ENCODE data around the gene WDR86. TPM values are rescaled to one million over a fixed set of nuclear protein-coding genes. Genes with fewer than 3 reads are reported as not detected.

WDR86 gene
- total RNA-seq, 1 experiment from 2014 or later: 0.39 TPM

DNA sequence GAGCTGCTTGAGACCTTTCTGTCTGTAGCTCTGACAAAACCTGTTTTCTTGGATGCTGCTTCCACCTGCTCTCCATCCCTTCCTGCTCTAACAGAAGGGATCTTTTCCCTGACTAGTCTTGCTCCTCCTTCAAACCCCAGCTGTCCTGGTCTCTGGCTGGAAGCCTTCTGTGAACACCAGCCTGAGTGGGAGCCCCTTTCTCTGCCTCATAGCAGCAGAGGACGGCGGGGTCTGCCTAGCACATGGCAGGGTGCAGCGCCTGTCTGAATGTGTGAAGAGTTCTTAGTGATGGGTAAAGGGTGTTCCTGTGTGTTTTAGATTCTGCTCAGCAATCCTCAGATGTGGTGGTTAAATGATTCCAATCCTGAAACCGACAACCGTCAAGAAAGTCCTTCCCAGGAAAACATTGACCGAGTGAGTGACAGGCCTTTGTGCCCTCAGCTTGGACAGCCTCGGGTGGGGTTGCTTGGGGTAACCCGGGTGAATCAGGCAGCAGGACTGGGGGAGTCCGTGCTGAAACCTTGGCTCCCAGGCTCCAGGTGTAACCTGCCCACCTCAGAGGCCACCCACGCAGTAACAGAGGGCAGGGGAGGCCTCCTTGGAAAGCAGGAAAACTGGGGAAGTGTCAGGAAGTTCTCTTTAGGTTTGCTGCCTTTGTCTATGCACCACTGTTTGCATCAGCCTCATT lies 34.2 kb downstream of the WDR86 start:
- peaks cover 19% of the 10 kb centered on the region for H3K36me3 ChIP-seq
- no peaks in the 10 kb centered on the region for H3K9me3 ChIP-seq (replicated peaks)
- H3K27ac ChIP-seq: no peak overlapping the region
- H3K27me3 ChIP-seq (replicated peaks): no peaks in the 10 kb centered on the region
- DNase-seq (ENCODE audit: low read depth in 1 of 2, low spot score in 2 of 2): no peak
- no peaks in the 10 kb centered on the region for H3K4me1 ChIP-seq (replicated peaks)
- no peak overlapping the region for H3K4me3 ChIP-seq

DNA sequence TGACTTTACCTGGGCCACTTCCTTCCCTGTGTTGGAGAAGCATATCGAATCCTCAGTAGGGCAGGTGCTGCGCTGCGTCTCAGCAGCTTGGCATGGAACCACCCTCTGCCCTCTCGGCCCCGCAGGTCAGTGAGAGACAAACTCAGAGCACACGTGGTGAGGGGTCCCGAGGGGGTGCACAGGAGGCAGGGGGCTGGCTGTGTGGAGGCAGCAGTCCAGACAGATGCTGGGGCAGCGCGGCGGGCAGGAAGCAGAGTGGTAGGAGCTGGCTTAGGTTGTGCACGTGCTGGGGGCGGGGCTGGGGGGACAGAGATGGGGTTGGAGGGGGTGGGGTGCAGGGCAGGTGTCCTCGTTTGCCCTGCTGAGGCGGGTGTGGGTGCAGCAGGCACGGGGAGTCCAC lies 35.1 kb downstream of the WDR86 start:
- Histone ChIP-seq H3K27ac (no peak overlapping the region), H3K9me3 (replicated peaks) (no peaks in the 10 kb centered on the region), H3K4me3 (no peak overlapping the region), H3K27me3 (replicated peaks) (no peaks in the 10 kb centered on the region), H3K4me1 (replicated peaks) (no peaks in the 10 kb centered on the region), H3K36me3 (peaks cover 19% of the 10 kb centered on the region)
- DNase-seq (ENCODE audit: low read depth in 1 of 2, low spot score in 2 of 2): no peak

- Histone ChIP-seq H3K27ac (no peak overlapping the region), H3K27me3 (replicated peaks) (no peaks in the 10 kb centered on the region), H3K36me3 (peaks cover 22% of the 10 kb centered on the region), H3K4me3 (no peak overlapping the region), H3K4me1 (replicated peaks) (no peaks in the 10 kb centered on the region), H3K9me3 (replicated peaks) (no peaks in the 10 kb centered on the region)
- DNase-seq (ENCODE audit: low read depth in 1 of 2, low spot score in 2 of 2): no peak
Measured at GRCh38 chr7:151374139-151374538, 35.7 kb downstream of the WDR86 start.

DNA sequence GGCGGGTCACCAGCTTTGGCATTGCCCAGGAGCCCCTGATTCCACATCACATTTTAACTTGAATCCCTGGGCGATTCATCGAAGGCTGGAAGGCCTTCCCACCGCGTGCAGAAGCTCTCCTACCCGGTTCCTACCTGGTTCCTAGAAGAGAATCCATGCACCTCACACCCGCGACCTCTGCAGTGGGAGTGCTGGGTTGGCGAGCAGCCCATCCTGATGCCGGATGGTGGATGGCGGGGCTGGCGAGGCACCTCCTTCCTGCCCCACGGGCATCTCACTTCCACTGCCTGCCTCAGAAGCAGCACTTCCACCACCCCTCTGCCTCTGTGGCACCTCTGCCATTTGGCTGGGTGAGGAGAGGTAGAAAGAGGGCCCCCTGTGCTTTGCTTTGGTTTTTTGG lies 36.2 kb downstream of the WDR86 start:
- H3K4me1 ChIP-seq (replicated peaks): no peaks in the 10 kb centered on the region
- no peak overlapping the region for H3K27ac ChIP-seq
- DNase-seq (ENCODE audit: low read depth in 1 of 2, low spot score in 2 of 2): no peak
- peaks cover 27% of the 10 kb centered on the region for H3K36me3 ChIP-seq
- no peak overlapping the region for H3K4me3 ChIP-seq
- no peaks in the 10 kb centered on the region for H3K27me3 ChIP-seq (replicated peaks)
- H3K9me3 ChIP-seq (replicated peaks): no peaks in the 10 kb centered on the region

DNA sequence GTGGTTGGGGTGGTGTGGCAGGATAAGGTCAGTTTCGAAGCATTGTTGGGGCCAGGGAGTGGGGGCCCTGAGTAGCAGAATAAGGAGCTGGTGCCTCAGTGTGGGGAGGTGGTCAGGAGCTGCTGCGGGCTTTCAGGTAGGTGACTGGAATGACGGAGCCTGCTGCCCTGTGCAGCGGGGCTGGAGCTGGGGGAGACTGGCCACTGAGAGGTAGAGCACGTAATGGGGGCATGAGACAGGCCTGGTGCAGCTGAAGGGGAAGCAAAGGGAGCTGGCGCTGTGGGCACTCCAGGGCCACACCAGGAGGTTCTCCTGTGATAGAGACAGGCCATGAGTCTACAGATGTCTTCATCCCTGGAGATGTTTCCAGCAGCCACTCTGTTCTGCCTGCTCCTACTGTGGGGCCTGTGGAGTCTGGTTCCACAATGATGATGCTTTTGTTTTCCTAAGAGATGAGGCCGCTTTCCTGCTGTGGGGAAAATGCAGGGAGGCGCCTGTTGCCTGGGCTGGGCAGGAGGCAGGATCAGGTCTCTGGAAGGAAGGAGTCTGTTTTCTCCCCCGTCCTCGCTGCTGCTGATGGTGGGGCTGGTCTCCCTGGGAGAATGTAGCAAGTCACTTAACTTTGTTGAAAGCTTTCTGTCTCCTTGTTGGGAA lies 37.1 kb downstream of the WDR86 start:
- H3K9me3 ChIP-seq (replicated peaks): no peaks in the 10 kb centered on the region
- H3K4me1 ChIP-seq (replicated peaks): 0 out of 2 replicates have a peak, but pooled peaks cover 3% of the 10 kb centered on the region
- H3K36me3 ChIP-seq: peaks cover 27% of the 10 kb centered on the region
- no peaks in the 10 kb centered on the region for H3K27me3 ChIP-seq (replicated peaks)
- no peak overlapping the region for H3K27ac ChIP-seq
- no peak overlapping the region for H3K4me3 ChIP-seq
- no peak for DNase-seq (ENCODE audit: low read depth in 1 of 2, low spot score in 2 of 2)

DNA sequence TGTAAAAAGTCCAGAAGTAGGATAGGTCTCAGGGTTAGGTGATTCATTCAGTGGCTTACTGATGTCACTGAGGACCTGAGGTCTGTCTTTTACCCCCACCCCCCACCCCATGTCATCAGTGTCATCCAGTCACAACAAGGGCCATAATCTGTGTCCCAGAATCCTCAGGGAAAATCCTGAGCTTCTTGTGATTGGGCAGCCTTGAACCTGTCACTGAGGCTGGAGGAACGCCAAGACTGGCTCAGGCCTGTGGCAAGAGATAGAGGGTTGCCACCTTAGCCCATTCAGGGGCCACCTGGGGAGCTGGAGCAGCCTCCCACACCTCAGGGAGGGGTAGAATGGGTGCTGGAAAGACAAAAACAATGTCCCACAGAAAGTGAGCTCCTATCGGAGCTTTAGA lies 38.6 kb downstream of the WDR86 start:
- no peak for DNase-seq (ENCODE audit: low read depth in 1 of 2, low spot score in 2 of 2)
- Histone ChIP-seq H3K27ac (no peak overlapping the region), H3K36me3 (peaks cover 24% of the 10 kb centered on the region), H3K27me3 (replicated peaks) (no peaks in the 10 kb centered on the region), H3K9me3 (replicated peaks) (no peaks in the 10 kb centered on the region), H3K4me3 (no peak overlapping the region), H3K4me1 (replicated peaks) (peaks cover 15% of the 10 kb centered on the region)

DNA sequence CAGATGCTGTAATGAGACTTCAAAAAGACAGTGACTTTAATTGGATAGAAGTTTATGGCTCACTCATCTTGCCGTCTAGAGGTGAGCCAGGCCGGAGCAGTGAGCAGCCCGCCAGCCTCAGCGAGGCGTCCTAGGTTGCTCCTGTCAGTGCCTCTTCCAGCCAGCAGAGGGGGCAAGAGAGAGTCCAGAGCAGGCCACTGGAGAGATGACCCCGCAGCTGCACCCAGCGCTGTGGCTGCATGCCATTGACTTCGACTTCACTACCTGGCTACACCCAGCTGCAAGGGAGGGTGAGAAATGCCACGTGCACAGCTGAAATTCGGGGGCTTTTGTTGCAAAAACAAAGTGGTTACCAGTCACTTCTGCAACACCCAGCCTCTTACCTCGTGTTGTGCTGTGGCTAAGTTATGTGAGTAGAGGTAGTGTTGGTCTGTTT lies 41.7 kb downstream of the WDR86 start:
- Histone ChIP-seq H3K4me1 (replicated peaks) (peaks cover 20% of the 10 kb centered on the region), H3K36me3 (peaks cover 14% of the 10 kb centered on the region), H3K9me3 (replicated peaks) (no peaks in the 10 kb centered on the region), H3K27ac (no peak overlapping the region), H3K4me3 (no peak overlapping the region), H3K27me3 (replicated peaks) (no peaks in the 10 kb centered on the region)
- DNase-seq (ENCODE audit: low read depth in 1 of 2, low spot score in 2 of 2): peak; percentile 74 to 82

DNA sequence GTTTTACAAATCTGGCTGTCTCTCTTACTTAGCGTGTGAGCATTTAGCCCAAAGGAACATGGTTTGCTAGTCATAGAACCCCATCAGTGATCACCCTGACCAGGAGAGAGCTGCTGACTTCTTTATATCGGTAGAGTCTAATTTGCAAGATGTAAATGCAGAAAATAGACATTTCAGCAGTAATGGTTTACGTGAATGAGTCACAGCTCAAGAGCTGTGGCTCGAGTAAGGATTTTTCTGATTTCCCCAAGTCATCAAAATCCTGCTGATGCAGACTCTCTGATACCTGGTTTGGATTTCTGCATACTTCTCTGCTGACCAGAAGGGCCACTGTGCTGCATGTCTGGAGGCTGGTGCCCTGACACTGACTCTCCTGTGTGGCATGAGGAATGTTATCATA lies 42.6 kb downstream of the WDR86 start:
- H3K4me1 ChIP-seq (replicated peaks): peaks cover 20% of the 10 kb centered on the region
- no peaks in the 10 kb centered on the region for H3K9me3 ChIP-seq (replicated peaks)
- no peak overlapping the region for H3K4me3 ChIP-seq
- no peak for DNase-seq (ENCODE audit: low read depth in 1 of 2, low spot score in 2 of 2)
- H3K27me3 ChIP-seq (replicated peaks): no peaks in the 10 kb centered on the region
- no peak overlapping the region for H3K27ac ChIP-seq
- peaks cover 21% of the 10 kb centered on the region for H3K36me3 ChIP-seq

- no peaks in the 10 kb centered on the region for H3K9me3 ChIP-seq (replicated peaks)
- DNase-seq (ENCODE audit: low read depth in 1 of 2, low spot score in 2 of 2): peak in 1 of 2 experiments; percentile 34
- peaks cover 26% of the 10 kb centered on the region for H3K36me3 ChIP-seq
- H3K27ac ChIP-seq: 0 out of 2 replicates have a peak overlapping the region, but pooled peaks have one; percentile 6
- H3K4me3 ChIP-seq: no peak overlapping the region
- no peaks in the 10 kb centered on the region for H3K27me3 ChIP-seq (replicated peaks)
- peaks cover 20% of the 10 kb centered on the region for H3K4me1 ChIP-seq (replicated peaks)
Measured at GRCh38 chr7:151366880-151367222, 43.0 kb downstream of the WDR86 start.

GRCh38 chr7:151366166-151366879 lies 43.5 kb downstream of the WDR86 start:
- H3K27ac ChIP-seq: 0 out of 2 replicates have a peak overlapping the region, but pooled peaks have one; percentile 6
- peak in 1 of 2 experiments; percentile 16 for DNase-seq (ENCODE audit: low read depth in 1 of 2, low spot score in 2 of 2)

GRCh38 chr7:151363182-151363581 lies 46.7 kb downstream of the WDR86 start:
- Histone ChIP-seq H3K4me1 (replicated peaks) (peaks cover 17% of the 10 kb centered on the region), H3K27me3 (replicated peaks) (no peaks in the 10 kb centered on the region), H3K9me3 (replicated peaks) (no peaks in the 10 kb centered on the region), H3K27ac (no peak overlapping the region), H3K36me3 (peaks cover 37% of the 10 kb centered on the region), H3K4me3 (no peak overlapping the region)
- no peak for DNase-seq (ENCODE audit: low read depth in 1 of 2, low spot score in 2 of 2)

More at GRCh38 chr7:151366166-151366879, 43.5 kb downstream of the WDR86 start:
- peaks cover 31% of the 10 kb centered on the region for H3K36me3 ChIP-seq
- no peaks in the 10 kb centered on the region for H3K27me3 ChIP-seq (replicated peaks)
- H3K4me3 ChIP-seq: no peak overlapping the region
- H3K4me1 ChIP-seq (replicated peaks): peaks cover 20% of the 10 kb centered on the region
- H3K9me3 ChIP-seq (replicated peaks): no peaks in the 10 kb centered on the region

DNA sequence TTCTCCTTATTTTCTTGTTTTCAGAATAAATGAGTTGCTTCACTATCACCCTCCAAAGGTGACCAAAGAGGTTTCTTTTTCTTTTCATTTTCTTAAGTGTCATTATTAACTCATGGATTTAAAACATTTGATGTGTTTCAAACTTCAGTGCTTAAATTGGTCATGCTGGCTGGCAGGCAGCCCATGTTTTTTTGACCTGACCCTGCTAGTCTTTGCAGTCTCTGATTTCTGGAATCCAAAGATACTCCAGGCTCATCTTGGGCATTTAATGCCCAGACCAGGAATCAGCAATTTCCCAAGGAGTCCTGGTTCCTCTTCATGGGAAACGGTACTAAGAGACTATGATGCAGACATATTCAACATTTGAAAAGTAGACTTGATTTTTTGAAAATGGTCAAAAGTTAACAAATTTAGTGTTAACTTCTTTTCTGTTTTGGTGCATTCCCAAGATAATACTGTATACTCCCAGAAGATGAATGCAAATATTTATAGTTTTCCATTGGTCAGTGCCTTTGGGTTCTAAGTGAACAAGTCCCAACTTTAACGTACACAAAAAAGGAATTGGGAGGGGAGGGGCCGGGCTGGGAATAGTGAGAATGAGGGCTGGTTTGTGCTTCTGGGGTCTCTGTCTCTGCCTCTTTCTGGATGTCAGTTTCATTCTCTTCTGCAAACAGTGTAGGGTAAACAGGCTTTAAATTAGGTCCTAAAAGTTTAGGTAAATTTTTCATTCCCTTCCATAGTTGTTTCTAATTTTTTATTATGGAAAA lies 48.5 kb downstream of the WDR86 start:
- Histone ChIP-seq H3K9me3 (replicated peaks) (no peaks in the 10 kb centered on the region), H3K27me3 (replicated peaks) (no peaks in the 10 kb centered on the region), H3K4me3 (no peak overlapping the region), H3K27ac (no peak overlapping the region), H3K4me1 (replicated peaks) (peaks cover 5% of the 10 kb centered on the region), H3K36me3 (peaks cover 52% of the 10 kb centered on the region)
- DNase-seq (ENCODE audit: low read depth in 1 of 2, low spot score in 2 of 2): no peak

DNA sequence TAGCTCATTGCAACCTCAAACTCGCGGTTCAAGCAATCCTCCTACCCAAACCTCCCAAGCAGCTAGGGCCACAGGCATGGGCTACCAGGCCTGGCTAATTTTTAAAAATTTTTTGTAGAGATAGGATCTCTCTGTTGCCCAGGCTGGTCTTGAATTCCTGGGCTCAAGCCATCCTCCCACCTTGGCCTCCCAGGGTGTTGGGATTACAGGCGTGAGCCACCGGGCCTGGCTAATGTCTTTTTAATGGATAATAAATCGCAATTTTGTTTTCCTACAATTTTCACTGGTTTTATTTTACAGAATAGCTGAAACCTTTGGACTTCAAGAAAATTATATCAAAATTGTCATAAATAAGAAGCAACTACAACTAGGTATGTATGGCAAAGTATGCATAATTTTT lies 57.3 kb downstream of the WDR86 start:
- no peaks in the 10 kb centered on the region for H3K9me3 ChIP-seq (replicated peaks)
- no peak overlapping the region for H3K4me3 ChIP-seq
- no peak overlapping the region for H3K27ac ChIP-seq
- no peak for DNase-seq (ENCODE audit: low read depth in 1 of 2, low spot score in 2 of 2)
- peaks cover 72% of the 10 kb centered on the region for H3K36me3 ChIP-seq
- no peaks in the 10 kb centered on the region for H3K27me3 ChIP-seq (replicated peaks)
- peaks cover 3% of the 10 kb centered on the region; the same call in 1 of the 2 replicates for H3K4me1 ChIP-seq (replicated peaks)
